Panc1 (cell line): ENCODE results near the gene UBTF. TPM values are rescaled to one million over a fixed set of nuclear protein-coding genes. Genes with fewer than 3 reads are reported as not detected.
A peak's percentile ranks its signal among the peaks of the same experiment; 100 is the strongest.

Source experiments
- ATAC-seq: fragments of 200-7000 bp; cut with Tn5 transposase; 2 replicates; pipeline ENCODE4 v1.9.1; 2020; ENCODE audit warnings: mild to moderate bottlenecking, moderate library complexity
- BruUV-seq: library from RNA; stranded (reverse); fragments of 400-500 nt; replicated peaks from 2 replicates; lab custom pipeline; 2021; lab: Mats Ljungman, UMichigan
- CTCF ChIA-PET: fragments of 300-600 bp; sonication (Branson Sonifier 250); formaldehyde crosslinking; loops from one replicate; lab custom pipeline; 2022; ENCODE audit warnings: antibody characterized with exemption; lab: Charles Lee
- POLR2A ChIA-PET: fragments of 300-600 bp; sonication (Branson Sonifier 250); formaldehyde crosslinking; loops from one replicate; lab custom pipeline; 2022; ENCODE audit warnings: antibody characterized with exemption; lab: Charles Lee
- DNase-seq: peaks from one replicate; pipeline ENCODE4 v3.0.0-alpha.2; 2010; ENCODE audit warnings: low read depth, low spot score
- H3K27ac ChIP-seq: 2 replicates; pipeline ENCODE4 v1.5.1; 2011; ENCODE audit warnings: mild to moderate bottlenecking, low read length, inconsistent platforms
- H3K27me3 ChIP-seq: fragments of 200-500 bp; sonication (Bioruptor generic); 2 replicates; pipeline ENCODE4 v1.6.0; 2014; ENCODE audit warnings: low read length, inconsistent platforms; ENCODE audit not compliant: control insufficient read depth, insufficient read depth
- H3K36me3 ChIP-seq: fragments of 200-500 bp; sonication (Bioruptor generic); 2 replicates; pipeline ENCODE4 v1.5.1; 2014; ENCODE audit warnings: inconsistent platforms, mild to moderate bottlenecking, low read length, moderate library complexity; ENCODE audit not compliant: control insufficient read depth, insufficient read depth
- H3K4me1 ChIP-seq: 2 replicates; pipeline ENCODE4 v1.5.1; 2011; ENCODE audit warnings: inconsistent platforms, mild to moderate bottlenecking, low read length, moderate library complexity; ENCODE audit not compliant: control insufficient read depth, insufficient read depth
- H3K4me3 ChIP-seq, 2 experiments: 2 replicates each; pipeline ENCODE4 v1.5.1; 2011 to 2012; ENCODE audit warnings: low read depth in 2 of 2, low read length in 2 of 2, mild to moderate bottlenecking in 2 of 2, inconsistent platforms in 1 of 2, moderate library complexity in 1 of 2
- H3K9me3 ChIP-seq: fragments of 200-500 bp; sonication (Bioruptor generic); 2 replicates; pipeline ENCODE4 v1.5.1; 2014; ENCODE audit warnings: low read depth, mild to moderate bottlenecking, inconsistent platforms, low read length, moderate library complexity; ENCODE audit not compliant: control insufficient read depth, insufficient read depth
- CTCF ChIP-seq: fragments of 450-650 bp; IDR thresholded peaks from 2 replicates; pipeline ENCODE4 v1.5.1; 2017; ENCODE audit warnings: mild to moderate bottlenecking
- POLR2AphosphoS5 ChIP-seq: IDR thresholded peaks from 2 replicates; pipeline ENCODE4 v1.6.1; 2012; ENCODE audit warnings: mild to moderate bottlenecking, low read depth, low read length, moderate library complexity
- REST ChIP-seq, 2 experiments: IDR thresholded peaks; 2 replicates each; pipeline ENCODE4 v1.6.1; 2011 to 2012; ENCODE audit warnings: low read depth in 2 of 2, control low read depth in 1 of 2, low read length in 1 of 2, mild to moderate bottlenecking in 1 of 2, moderate library complexity in 1 of 2; ENCODE audit not compliant: insufficient read depth in 1 of 2
- SIN3A ChIP-seq: IDR thresholded peaks from 2 replicates; pipeline ENCODE4 v1.6.1; 2012; ENCODE audit warnings: low read depth, mild to moderate bottlenecking, low read length, moderate library complexity, borderline replicate concordance; ENCODE audit not compliant: insufficient read depth
- TCF7L2 ChIP-seq: IDR thresholded peaks from 2 replicates; pipeline ENCODE4 v1.6.1; 2011; ENCODE audit warnings: mild to moderate bottlenecking, low read depth, low read length, inconsistent platforms
- in situ Hi-C: cut with HindIII; loops from 2 replicates; pipeline ENCODE4 v1.10.0; 2016; ENCODE audit warnings: low sequenced_read_pairs, low pct_unique_long_range_greater_than_20kb
- intact Hi-C: fragments of 100-400 bp; cut with micrococcal nuclease; formaldehyde crosslinking; loops from one replicate; pipeline ENCODE4 v1.10.0; 2022; ENCODE audit not compliant: unreplicated experiment
- total RNA-seq: library from RNA; stranded (reverse); gene quantifications from one replicate; pipeline ENCODE4 v1.2.1, GENCODE V29; 2021; ENCODE audit not compliant: unreplicated experiment

Gene UBTF
- total RNA-seq, 1 experiment from 2014 or later = 116 TPM

GRCh38 chr17:44258811-44259351 is 39.4 kb upstream of the UBTF start:
- CTCF ChIA-PET = no interaction called here
- H3K9me3 ChIP-seq = no peaks in the 10 kb centered on the region
- in situ Hi-C loops = no loop called here

More at GRCh38 chr17:44258811-44259351, 39.4 kb upstream of the UBTF start:
- no TSS peak for BruUV-seq
- Histone ChIP-seq H3K4me3 (no peak overlapping the region), H3K27ac (no peak overlapping the region), H3K4me1 (no peaks in the 10 kb centered on the region), H3K27me3 (no peaks in the 10 kb centered on the region), H3K36me3 (no peaks in the 10 kb centered on the region)
- ATAC-seq (peak; percentile 52; the same call in 1 of the 2 replicates), DNase-seq (no peak)
- POLR2A ChIA-PET = interaction anchor here (0.6 kb wide), 1 partner anchor 84 kb away, joined by 7 read pairs; no protein-coding TSS in a partner anchor
- intact Hi-C loops = no loop called here
- TF ChIP-seq REST (IDR thresholded peaks at IDR 0.05; ENCODE audit: insufficient read depth in 1 of 2, low read depth in 2 of 2, low read length in 1 of 2) = no peak
- no peak for TF ChIP-seq TCF7L2
- TF ChIP-seq POLR2AphosphoS5 = no peak
- TF ChIP-seq SIN3A = no peak
- no peak for TF ChIP-seq CTCF
